LoVo (cell line): ENCODE measurements around the gene LMO4.
A peak's percentile ranks its signal among the peaks of the same experiment; 100 is the strongest.

Source experiments
- DNase-seq: peaks from one replicate; pipeline ENCODE4 v3.0.0-alpha.2; 2016; ENCODE audit warnings: low spot score

Gene LMO4

GRCh38 chr1:87328272-87329050 is at the start of gene LMO4:
LMO4 (plus strand) TSS chr1:87328880; CDS start chr1:87332016, 3,136 bp downstream.
- peak; percentile 95 for DNase-seq

GRCh38 chr1:87279536-87279875 is 49.2 kb upstream of the LMO4 start:
- DNase-seq = no peak

- DNase-seq = no peak
Measured at GRCh38 chr1:87279966-87280535, 48.6 kb upstream of the LMO4 start.

GRCh38 chr1:87284456-87285240 is 44.0 kb upstream of the LMO4 start:
- DNase-seq = no peak

GRCh38 chr1:87291107-87291506 is 37.6 kb upstream of the LMO4 start:
- no peak for DNase-seq

- peak; percentile 64 for DNase-seq
Measured at GRCh38 chr1:87292684-87293493, 35.8 kb upstream of the LMO4 start.

- no peak for DNase-seq
Measured at GRCh38 chr1:87294633-87295032, 34.0 kb upstream of the LMO4 start.

GRCh38 chr1:87295445-87296110 is 33.1 kb upstream of the LMO4 start:
- DNase-seq = no peak

GRCh38 chr1:87296206-87296605 is 32.5 kb upstream of the LMO4 start:
- no peak for DNase-seq

- no peak for DNase-seq
Measured at GRCh38 chr1:87299661-87300060, 29.0 kb upstream of the LMO4 start.

GRCh38 chr1:87300628-87301027 is 28.1 kb upstream of the LMO4 start:
- DNase-seq = no peak

- no peak for DNase-seq
Measured at GRCh38 chr1:87305151-87305550, 23.5 kb upstream of the LMO4 start.

- DNase-seq = no peak
Measured at GRCh38 chr1:87305762-87306161, 22.9 kb upstream of the LMO4 start.

- DNase-seq = no peak
Measured at GRCh38 chr1:87307306-87307705, 21.4 kb upstream of the LMO4 start.

- no peak for DNase-seq
Measured at GRCh38 chr1:87307931-87308330, 20.7 kb upstream of the LMO4 start.

GRCh38 chr1:87314091-87314490 is 14.6 kb upstream of the LMO4 start:
- no peak for DNase-seq

- no peak for DNase-seq
Measured at GRCh38 chr1:87318056-87318650, 10.5 kb upstream of the LMO4 start.

GRCh38 chr1:87318806-87319205 is 9.9 kb upstream of the LMO4 start:
- DNase-seq = no peak

GRCh38 chr1:87325982-87326738 is 2.5 kb upstream of the LMO4 start:
- peak; percentile 60 for DNase-seq
